Nephron (organoid): Measurements from ENCODE around the gene ANKRD33B.

Experiments used
- H3K27ac Mint-ChIP-seq, 3 experiments: 2 replicates each; pipeline ENCODE4 v1.8.0; 2020; ENCODE audit warnings: mixed read lengths in 3 of 3, mild to moderate bottlenecking in 2 of 3, moderate library complexity in 1 of 3
- H3K27me3 Mint-ChIP-seq: 2 replicates; pipeline ENCODE4 v1.8.0; 2021; ENCODE audit warnings: low read depth, mild to moderate bottlenecking, moderate library complexity, mixed read lengths
- H3K36me3 Mint-ChIP-seq: 2 replicates; pipeline ENCODE4 v1.8.0; 2020; ENCODE audit warnings: low read depth, mixed read lengths
- H3K4me1 Mint-ChIP-seq: 2 replicates; pipeline ENCODE4 v1.8.0; 2020; ENCODE audit warnings: mixed read lengths
- H3K4me3 Mint-ChIP-seq, 3 experiments: 2 replicates each; pipeline ENCODE4 v1.8.0; 2020; ENCODE audit warnings: mild to moderate bottlenecking in 3 of 3, mixed read lengths in 3 of 3, moderate library complexity in 2 of 3
- H3K9me3 Mint-ChIP-seq: 2 replicates; pipeline ENCODE4 v1.8.0; 2020; ENCODE audit warnings: mixed read lengths
- CTCF ChIP-seq, 3 experiments: fragments of 200-600 bp; sonication (generic); IDR thresholded peaks; one replicate each; pipeline ENCODE4 v1.5.0; 2021; ENCODE audit warnings: antibody characterized with exemption in 3 of 3; ENCODE audit not compliant: unreplicated experiment in 3 of 3

Gene ANKRD33B

GRCh38 chr5:10595672-10596309 lies 31.9 kb downstream of the ANKRD33B start:
- Mint-ChIP-seq H3K4me3 (no peak overlapping the region), H3K4me1 (peaks cover 27% of the 10 kb centered on the region), H3K27me3 (peaks cover 6% of the 10 kb centered on the region), H3K36me3 (no peaks in the 10 kb centered on the region), H3K27ac (no peak overlapping the region), H3K9me3 (peaks cover 13% of the 10 kb centered on the region)
- no peak for TF ChIP-seq CTCF (IDR thresholded peaks at IDR 0.05; ENCODE audit: unreplicated experiment in 3 of 3)

- Mint-ChIP-seq H3K27ac (no peak overlapping the region), H3K9me3 (peaks cover 14% of the 10 kb centered on the region), H3K4me1 (peaks cover 30% of the 10 kb centered on the region), H3K27me3 (peaks cover 8% of the 10 kb centered on the region), H3K36me3 (no peaks in the 10 kb centered on the region), H3K4me3 (no peak overlapping the region)
- no peak for TF ChIP-seq CTCF (IDR thresholded peaks at IDR 0.05; ENCODE audit: unreplicated experiment in 3 of 3)
Observed at GRCh38 chr5:10596310-10596703, 32.4 kb downstream of the ANKRD33B start.

GRCh38 chr5:10596886-10597451 lies 33.1 kb downstream of the ANKRD33B start:
- H3K27ac Mint-ChIP-seq: no peak overlapping the region
- peaks cover 15% of the 10 kb centered on the region for H3K9me3 Mint-ChIP-seq
- no peak overlapping the region for H3K4me3 Mint-ChIP-seq
- peaks cover 13% of the 10 kb centered on the region for H3K27me3 Mint-ChIP-seq
- peaks cover 37% of the 10 kb centered on the region for H3K4me1 Mint-ChIP-seq
- no peaks in the 10 kb centered on the region for H3K36me3 Mint-ChIP-seq
- TF ChIP-seq CTCF (IDR thresholded peaks at IDR 0.05; ENCODE audit: unreplicated experiment in 3 of 3): no peak

GRCh38 chr5:10599113-10599512 lies 35.2 kb downstream of the ANKRD33B start:
- Mint-ChIP-seq H3K27me3 (peaks cover 7% of the 10 kb centered on the region), H3K4me3 (no peak overlapping the region), H3K4me1 (peaks cover 37% of the 10 kb centered on the region), H3K27ac (no peak overlapping the region), H3K36me3 (no peaks in the 10 kb centered on the region), H3K9me3 (peaks cover 15% of the 10 kb centered on the region)
- TF ChIP-seq CTCF (IDR thresholded peaks at IDR 0.05; ENCODE audit: unreplicated experiment in 3 of 3): no peak

GRCh38 chr5:10599862-10600284 lies 36.0 kb downstream of the ANKRD33B start:
- Mint-ChIP-seq H3K9me3 (peaks cover 15% of the 10 kb centered on the region), H3K27me3 (peaks cover 7% of the 10 kb centered on the region), H3K36me3 (no peaks in the 10 kb centered on the region), H3K27ac (no peak overlapping the region), H3K4me3 (no peak overlapping the region), H3K4me1 (peaks cover 32% of the 10 kb centered on the region)
- TF ChIP-seq CTCF (IDR thresholded peaks at IDR 0.05; ENCODE audit: unreplicated experiment in 3 of 3): no peak
